Glomerular endothelial cell (primary cell): ENCODE results near the gene PTGDS. TPM values are rescaled to one million over a fixed set of nuclear protein-coding genes. Genes with fewer than 3 reads are reported as not detected.

Experiments
- DNase-seq: peaks from one replicate; pipeline ENCODE4 v3.0.0-alpha.2; 2011; ENCODE audit warnings: low read depth, low spot score; ENCODE audit errors: extremely low read depth
- total RNA-seq: library from RNA; depleted of rRNA; stranded (reverse); fragments of >200 nt; gene quantifications from 2 replicates; pipeline ENCODE4 v1.2.3, GENCODE V29; 2015

The PTGDS gene
- total RNA-seq, 1 donor from 2014 or later = not detected

- no peak for DNase-seq
These were observed 43.7 kb downstream of the PTGDS start for GRCh38 chr9:137020771-137021567.

GRCh38 chr9:137021568-137021978, 44.3 kb downstream of the PTGDS start:
- no peak for DNase-seq

- DNase-seq = no peak
These were observed 44.8 kb downstream of the PTGDS start for GRCh38 chr9:137021979-137022661.

GRCh38 chr9:137022662-137023008, 45.3 kb downstream of the PTGDS start:
- DNase-seq = no peak

GRCh38 chr9:137023157-137023556, 45.9 kb downstream of the PTGDS start:
- no peak for DNase-seq

GRCh38 chr9:137023583-137023991, 46.3 kb downstream of the PTGDS start:
- DNase-seq = no peak

GRCh38 chr9:137025517-137025966, 48.2 kb downstream of the PTGDS start:
- no peak for DNase-seq

- no peak for DNase-seq
These were observed 49.1 kb downstream of the PTGDS start for GRCh38 chr9:137026384-137026783.

- no peak for DNase-seq
These were observed 49.5 kb downstream of the PTGDS start for GRCh38 chr9:137026828-137027227.

- no peak for DNase-seq
These were observed 50.3 kb downstream of the PTGDS start, which contains the start of gene ABCA2 for GRCh38 chr9:137027369-137028262. Gene ABCA2 (minus strand): TSS chr9:137028237. CDS start chr9:137028140, 97 bp downstream.

GRCh38 chr9:137028263-137029057, 51.2 kb downstream of the PTGDS start:
- DNase-seq = no peak

- DNase-seq = no peak
These were observed 52.0 kb downstream of the PTGDS start for GRCh38 chr9:137029058-137029936.

GRCh38 chr9:137030006-137030405, 52.7 kb downstream of the PTGDS start:
- no peak for DNase-seq

GRCh38 chr9:137030538-137031527, 53.5 kb downstream of the PTGDS start:
- no peak for DNase-seq
